ENCODE measurements around the gene NKX1-1.

GRCh38 chr4:1445716-1446445 lies 39.6 kb upstream of the NKX1-1 start:
- no peak for TF ChIP-seq CREB1 (IDR thresholded peaks at IDR 0.05)
- TF ChIP-seq BCL11A (IDR thresholded peaks at IDR 0.05; ENCODE audit: low read depth in 2 of 2, low read length in 2 of 2), result no peak
- no peak for TF ChIP-seq CTCF (IDR thresholded peaks at IDR 0.05; ENCODE audit: control extremely low read depth in 1 of 3, insufficient read depth in 1 of 3, low read depth in 1 of 3, low read length in 3 of 3)
- TF ChIP-seq YY1 (IDR thresholded peaks at IDR 0.05; ENCODE audit: low read depth, low read length), result no peak
- no peak for TF ChIP-seq TAF1 (IDR thresholded peaks at IDR 0.05; ENCODE audit: low read depth, low read length)
- TF ChIP-seq MAX (IDR thresholded peaks at IDR 0.05), result no peak
- no peak for TF ChIP-seq KDM1A (IDR thresholded peaks at IDR 0.05; ENCODE audit: borderline replicate concordance, low read length)
- TF ChIP-seq CTBP2 (IDR thresholded peaks at IDR 0.05; ENCODE audit: borderline replicate concordance, insufficient read depth, insufficient read length, low read length), result no peak
- TF ChIP-seq POU5F1 (IDR thresholded peaks at IDR 0.05; ENCODE audit: low read depth, low read length), result no peak
- TF ChIP-seq POLR2A (IDR thresholded peaks at IDR 0.05; ENCODE audit: control extremely low read depth in 1 of 2, low read depth in 2 of 2, low read length in 2 of 2), result no peak
- TF ChIP-seq MAFK (IDR thresholded peaks at IDR 0.05; ENCODE audit: low read depth, low read length), result no peak
- no peak for TF ChIP-seq POLR2AphosphoS5 (IDR thresholded peaks at IDR 0.05; ENCODE audit: low read depth, low read length)
- no peak for TF ChIP-seq SP1 (IDR thresholded peaks at IDR 0.05; ENCODE audit: low read depth, low read length)
- TF ChIP-seq CHD1 (IDR thresholded peaks at IDR 0.05; ENCODE audit: low read depth, low read length), result no peak

Measured in H1 (cell line).